Lower leg skin (tissue), 4 donors: ENCODE measurements around the gene CSMD2. TPM values are rescaled to one million over a fixed set of nuclear protein-coding genes. Genes with fewer than 3 reads are reported as not detected.
A peak's percentile ranks its signal among the peaks of the same experiment; 100 is the strongest.

ENCODE experiments used
- DNase-seq, 2 donors: peaks; one replicate each; pipeline ENCODE4 v3.0.0-alpha.2; 2019; ENCODE audit warnings: low spot score in 2 of 2
- H3K4me3 ChIP-seq: fragments of 200-600 bp; sonication (generic); 2 replicates; pipeline ENCODE4 v1.5.1; 2017; ENCODE audit warnings: mild to moderate bottlenecking, low read depth; ENCODE audit not compliant: poor library complexity, severe bottlenecking
- POLR2A ChIP-seq, 2 donors: fragments of 450-650 bp; IDR thresholded peaks; one replicate each; pipeline ENCODE4 v1.6.1; 2016 to 2017; ENCODE audit warnings: antibody characterized with exemption in 2 of 2, mild to moderate bottlenecking in 1 of 2, moderate library complexity in 1 of 2
- WGBS, 2 donors: methylation state at CpG; one replicate each; pipeline ENCODE4 v1.1.5; 2018; 5-methylcytosine and 5-hydroxymethylcytosine counted together
- intact Hi-C: fragments of 100-400 bp; cut with DNase I; formaldehyde crosslinking; loops from one replicate; pipeline ENCODE4 v1.15.0; 2023; ENCODE audit warnings: low total_unique reads
- total RNA-seq, 4 donors: library from RNA; depleted of rRNA; stranded (reverse); fragments of >200 nt; gene quantifications; one replicate each; pipeline ENCODE4 v1.1.0, GENCODE V29; 2016
- TF ChIP-seq, protein P1 (sequence below), 3 donors: fragments of 450-650 bp; IDR thresholded peaks; one replicate each; pipeline ENCODE4 v1.5.1; 2016; ENCODE audit warnings: antibody characterized with exemption in 3 of 3, mild to moderate bottlenecking in 3 of 3, moderate library complexity in 2 of 3

Gene CSMD2
- total RNA-seq, 4 donors from 2014 or later: 0.11 to 1.0 TPM; not detected in 2

DNA sequence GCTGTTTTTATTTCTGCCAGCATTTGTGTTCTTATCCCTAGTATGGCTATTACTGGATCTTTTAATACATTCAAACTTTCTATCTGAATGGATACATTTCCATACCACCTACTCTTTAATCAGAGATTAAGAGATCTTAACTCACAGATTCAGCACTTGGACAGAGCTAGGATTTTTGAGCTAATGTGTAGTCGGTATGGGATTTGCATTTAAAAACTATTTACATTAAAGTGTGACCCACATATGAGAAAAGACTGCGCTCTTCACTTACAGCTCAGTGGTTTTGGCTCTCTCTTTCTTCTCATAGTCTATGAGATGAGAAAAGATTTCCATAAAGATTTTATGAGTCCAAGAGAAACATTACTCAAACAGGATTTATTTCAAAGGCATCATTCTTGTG, 284.7 kb downstream of the CSMD2 start:
- WGBS, 2 donors: 43 to 47% methylated on average over 2 of the region's 2 CpGs
- TF ChIP-seq, protein P1, sequence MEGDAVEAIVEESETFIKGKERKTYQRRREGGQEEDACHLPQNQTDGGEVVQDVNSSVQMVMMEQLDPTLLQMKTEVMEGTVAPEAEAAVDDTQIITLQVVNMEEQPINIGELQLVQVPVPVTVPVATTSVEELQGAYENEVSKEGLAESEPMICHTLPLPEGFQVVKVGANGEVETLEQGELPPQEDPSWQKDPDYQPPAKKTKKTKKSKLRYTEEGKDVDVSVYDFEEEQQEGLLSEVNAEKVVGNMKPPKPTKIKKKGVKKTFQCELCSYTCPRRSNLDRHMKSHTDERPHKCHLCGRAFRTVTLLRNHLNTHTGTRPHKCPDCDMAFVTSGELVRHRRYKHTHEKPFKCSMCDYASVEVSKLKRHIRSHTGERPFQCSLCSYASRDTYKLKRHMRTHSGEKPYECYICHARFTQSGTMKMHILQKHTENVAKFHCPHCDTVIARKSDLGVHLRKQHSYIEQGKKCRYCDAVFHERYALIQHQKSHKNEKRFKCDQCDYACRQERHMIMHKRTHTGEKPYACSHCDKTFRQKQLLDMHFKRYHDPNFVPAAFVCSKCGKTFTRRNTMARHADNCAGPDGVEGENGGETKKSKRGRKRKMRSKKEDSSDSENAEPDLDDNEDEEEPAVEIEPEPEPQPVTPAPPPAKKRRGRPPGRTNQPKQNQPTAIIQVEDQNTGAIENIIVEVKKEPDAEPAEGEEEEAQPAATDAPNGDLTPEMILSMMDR (IDR thresholded peaks at IDR 0.05): no peak
- no peak for TF ChIP-seq POLR2A (IDR thresholded peaks at IDR 0.05)
- intact Hi-C loops: no loop called here
- H3K4me3 ChIP-seq: no peak overlapping the region
- no peak for DNase-seq

DNA sequence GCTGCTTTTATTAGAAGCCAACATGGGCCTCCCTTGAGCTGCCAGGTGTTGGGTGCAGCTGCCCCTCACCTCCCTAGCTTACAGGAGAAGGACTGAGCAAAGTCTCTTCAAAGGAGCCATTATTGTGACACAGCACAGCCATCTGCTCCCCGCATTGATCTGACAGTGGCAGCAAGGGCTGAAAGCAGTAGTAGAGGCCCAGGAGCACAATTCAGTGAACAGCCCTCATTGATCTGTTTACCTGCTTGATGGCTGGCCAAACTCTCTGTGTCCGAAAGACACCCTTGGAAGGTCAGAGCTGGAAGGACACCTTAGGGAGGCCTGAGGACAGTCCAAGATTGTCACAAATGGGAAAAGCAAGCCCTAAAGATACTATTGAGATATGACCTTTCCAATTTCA, 286.6 kb downstream of the CSMD2 start:
- intact Hi-C loops: no loop called here
- WGBS, 2 donors: 86 to 90% methylated on average over 2 of the region's 2 CpGs
- no peak for TF ChIP-seq POLR2A (IDR thresholded peaks at IDR 0.05)
- TF ChIP-seq, protein P1 (IDR thresholded peaks at IDR 0.05): no peak
- H3K4me3 ChIP-seq: no peak overlapping the region
- DNase-seq: no peak

DNA sequence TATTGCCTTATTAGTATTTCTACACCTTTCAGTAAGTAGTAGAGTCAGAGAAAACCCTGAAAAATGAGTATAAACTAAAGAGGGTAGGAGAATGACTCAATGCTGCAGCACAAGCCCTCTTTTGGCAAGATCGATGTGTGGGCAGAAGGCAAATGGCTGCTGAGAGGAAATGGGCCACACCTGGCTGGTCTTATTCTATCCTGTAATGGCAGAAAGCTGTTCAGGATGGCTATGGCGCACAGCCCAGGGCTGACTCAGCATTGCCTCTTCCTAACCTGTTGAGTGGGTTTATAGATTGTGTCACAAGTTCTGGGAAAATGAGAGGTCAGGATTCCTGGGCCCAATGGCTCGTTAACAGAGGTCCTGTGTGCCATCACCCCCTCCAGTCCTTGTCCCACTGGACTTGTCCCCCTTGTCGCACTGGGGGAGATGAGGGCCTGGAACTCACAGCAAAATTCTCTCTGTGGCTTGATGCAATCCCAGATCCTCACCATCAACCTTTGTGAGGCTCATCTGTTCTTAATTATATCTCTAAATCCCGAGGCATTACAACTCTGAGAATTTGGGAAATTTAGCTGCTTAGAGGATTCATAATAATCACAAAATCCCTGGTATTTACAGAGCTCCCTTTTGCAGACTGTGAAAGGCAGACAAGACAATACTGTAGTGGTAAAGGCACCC, 287.9 kb downstream of the CSMD2 start:
- DNase-seq: peak in 1 of 2 donors; percentile 18
- H3K4me3 ChIP-seq: no peak overlapping the region
- WGBS, 2 donors: 38 to 60% methylated on average over 5 of the region's 5 CpGs
- intact Hi-C loops: no loop called here
- TF ChIP-seq, protein P1 (IDR thresholded peaks at IDR 0.05): no peak
- TF ChIP-seq POLR2A (IDR thresholded peaks at IDR 0.05): no peak

DNA sequence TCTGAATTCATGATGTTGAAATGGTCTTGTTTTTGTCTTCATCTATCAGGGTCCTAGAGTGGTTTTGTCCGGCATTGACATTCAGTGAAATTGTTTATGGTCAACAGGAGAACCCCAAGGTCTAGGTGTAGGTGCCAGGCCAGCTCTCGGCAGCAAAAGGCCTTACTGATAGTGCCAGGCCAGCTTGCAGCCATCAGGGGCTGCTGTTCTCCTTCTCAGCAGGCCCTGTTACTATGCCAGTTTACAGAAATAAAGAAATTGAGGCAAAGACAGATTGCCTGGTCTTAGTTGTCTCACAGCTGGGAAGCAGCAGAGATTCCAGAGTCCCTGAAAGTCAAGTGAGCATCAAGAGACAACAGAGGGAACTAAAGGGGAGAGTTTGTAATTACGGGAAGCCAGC, 289.2 kb downstream of the CSMD2 start:
- TF ChIP-seq, protein P1 (IDR thresholded peaks at IDR 0.05): no peak
- TF ChIP-seq POLR2A (IDR thresholded peaks at IDR 0.05): no peak
- 83 to 84% methylated on average over 3 of the region's 3 CpGs for WGBS, 2 donors
- intact Hi-C loops: no loop called here
- no peak for DNase-seq
- H3K4me3 ChIP-seq: no peak overlapping the region

DNA sequence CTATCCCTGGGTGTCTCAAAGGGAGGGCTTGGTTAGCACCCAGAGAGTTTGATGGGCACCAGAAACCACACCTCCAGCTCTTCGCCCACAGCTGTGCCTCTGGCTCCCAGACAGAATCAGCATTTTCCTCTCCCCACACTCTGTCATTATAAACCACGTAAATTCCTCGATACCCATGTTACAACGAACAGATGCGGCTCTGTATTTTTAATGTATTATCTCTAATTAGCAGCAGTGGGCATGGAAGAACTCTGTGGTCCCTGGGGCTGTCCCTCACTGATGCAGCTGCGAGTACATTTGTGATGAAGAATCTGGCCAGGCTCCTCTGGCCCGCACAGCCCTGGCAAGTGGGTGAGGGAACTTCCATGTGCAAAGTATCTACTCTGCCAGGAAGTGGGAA, 290.4 kb downstream of the CSMD2 start:
- intact Hi-C loops: no loop called here
- 67 to 73% methylated on average over 7 of the region's 7 CpGs for WGBS, 2 donors
- no peak for TF ChIP-seq POLR2A (IDR thresholded peaks at IDR 0.05)
- TF ChIP-seq, protein P1 (IDR thresholded peaks at IDR 0.05): no peak
- no peak overlapping the region for H3K4me3 ChIP-seq
- no peak for DNase-seq

DNA sequence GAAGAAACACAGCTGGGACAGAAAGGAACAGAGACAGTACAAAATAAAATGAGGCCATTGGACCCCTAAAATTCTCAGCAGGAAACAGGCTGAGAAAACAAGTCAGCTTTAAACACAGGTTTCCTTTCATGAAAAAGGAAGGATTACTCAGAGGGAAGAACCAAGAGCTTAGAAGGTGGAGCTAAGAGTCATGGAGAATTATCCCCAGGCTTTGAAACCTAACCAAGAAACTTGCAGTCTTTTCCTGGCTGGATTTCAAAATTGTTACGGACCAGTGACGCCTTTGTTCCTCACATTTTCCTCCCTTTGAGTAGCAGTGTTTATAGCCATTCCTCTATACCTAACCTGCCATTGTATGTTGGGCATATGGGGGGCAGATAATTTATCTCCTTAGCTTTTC, 292.3 kb downstream of the CSMD2 start:
- TF ChIP-seq POLR2A (IDR thresholded peaks at IDR 0.05): no peak
- TF ChIP-seq, protein P1 (IDR thresholded peaks at IDR 0.05): no peak
- no peak for DNase-seq
- no peak overlapping the region for H3K4me3 ChIP-seq
- 25 to 26% methylated on average over 2 of the region's 2 CpGs for WGBS, 2 donors
- intact Hi-C loops: no loop called here
